ENCODE results near the gene FCHO2.

DNA sequence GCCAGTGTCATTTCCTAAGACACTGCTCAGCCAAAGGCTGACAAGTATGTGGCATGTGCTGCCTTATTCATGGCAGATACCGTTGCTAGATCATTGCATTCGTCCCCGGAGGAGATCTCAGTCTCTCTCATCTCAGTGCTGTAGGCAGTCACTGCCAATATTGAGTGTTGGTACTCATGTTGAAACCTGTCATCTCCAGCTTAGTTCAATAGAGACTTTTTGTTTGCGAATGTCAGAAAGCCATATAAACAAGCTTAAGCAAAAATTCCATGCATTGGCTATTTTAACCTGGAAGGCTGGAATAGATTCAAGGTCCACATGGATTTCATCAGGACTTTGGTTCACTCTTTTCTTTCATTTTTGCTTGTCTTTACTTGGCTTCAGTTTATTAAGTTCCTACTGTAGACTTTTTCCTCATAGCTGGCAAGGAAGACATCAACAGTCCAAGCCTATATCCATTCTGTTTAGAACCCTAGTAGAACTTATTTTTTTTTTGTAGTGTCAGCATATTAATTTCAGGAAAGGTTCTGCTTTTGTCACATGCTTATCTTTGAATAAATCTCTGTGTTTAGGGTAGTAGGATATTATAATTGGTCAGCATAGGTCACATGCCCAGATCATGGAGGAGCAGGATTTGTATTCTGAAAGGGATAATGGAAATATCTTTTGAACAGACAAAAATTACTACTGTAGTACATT is 66.8 kb downstream of the FCHO2 start:
- TF ChIP-seq POLR2AphosphoS5 (IDR thresholded peaks at IDR 0.05; ENCODE audit: low read length) (no peak), BCL11A (IDR thresholded peaks at IDR 0.05; ENCODE audit: low read depth, low read length) (no peak), BMI1 (IDR thresholded peaks at IDR 0.05; ENCODE audit: borderline replicate concordance) (no peak), EZH2 (IDR thresholded peaks at IDR 0.05; ENCODE audit: borderline replicate concordance, control insufficient read depth, low read depth, low read length) (no peak), POLR2A (IDR thresholded peaks at IDR 0.05; ENCODE audit: low read depth, low read length) (no peak), HDAC2 (IDR thresholded peaks at IDR 0.05) (no peak), CEBPB (IDR thresholded peaks at IDR 0.05; ENCODE audit: borderline replicate concordance in 1 of 2, low read depth in 2 of 2, low read length in 2 of 2) (no peak), JUND (IDR thresholded peaks at IDR 0.05; ENCODE audit: low read depth, low read length) (no peak), ZBTB33 (IDR thresholded peaks at IDR 0.05) (no peak), NR2C2 (IDR thresholded peaks at IDR 0.05; ENCODE audit: borderline replicate concordance, control insufficient read depth, insufficient read length, low read depth) (no peak), RELA (IDR thresholded peaks at IDR 0.05; ENCODE audit: borderline replicate concordance, partially characterized antibody) (no peak), BRCA1 (IDR thresholded peaks at IDR 0.05; ENCODE audit: low read depth, low read length) (no peak), REST (IDR thresholded peaks at IDR 0.05; ENCODE audit: low read depth, low read length) (no peak)
- TF ChIP-seq, protein P1, sequence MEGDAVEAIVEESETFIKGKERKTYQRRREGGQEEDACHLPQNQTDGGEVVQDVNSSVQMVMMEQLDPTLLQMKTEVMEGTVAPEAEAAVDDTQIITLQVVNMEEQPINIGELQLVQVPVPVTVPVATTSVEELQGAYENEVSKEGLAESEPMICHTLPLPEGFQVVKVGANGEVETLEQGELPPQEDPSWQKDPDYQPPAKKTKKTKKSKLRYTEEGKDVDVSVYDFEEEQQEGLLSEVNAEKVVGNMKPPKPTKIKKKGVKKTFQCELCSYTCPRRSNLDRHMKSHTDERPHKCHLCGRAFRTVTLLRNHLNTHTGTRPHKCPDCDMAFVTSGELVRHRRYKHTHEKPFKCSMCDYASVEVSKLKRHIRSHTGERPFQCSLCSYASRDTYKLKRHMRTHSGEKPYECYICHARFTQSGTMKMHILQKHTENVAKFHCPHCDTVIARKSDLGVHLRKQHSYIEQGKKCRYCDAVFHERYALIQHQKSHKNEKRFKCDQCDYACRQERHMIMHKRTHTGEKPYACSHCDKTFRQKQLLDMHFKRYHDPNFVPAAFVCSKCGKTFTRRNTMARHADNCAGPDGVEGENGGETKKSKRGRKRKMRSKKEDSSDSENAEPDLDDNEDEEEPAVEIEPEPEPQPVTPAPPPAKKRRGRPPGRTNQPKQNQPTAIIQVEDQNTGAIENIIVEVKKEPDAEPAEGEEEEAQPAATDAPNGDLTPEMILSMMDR (IDR thresholded peaks at IDR 0.05 in 2 of 3, conservative IDR thresholded peaks at IDR 0.05 in 1 of 3; ENCODE audit: control insufficient read depth in 2 of 3, extremely low read depth in 1 of 3, insufficient read depth in 1 of 3, low read depth in 3 of 3, low read length in 3 of 3): no peak

Measured in GM12878 (cell line).